ENCODE measurements around the gene DLX6. TPM values are rescaled to one million over a fixed set of nuclear protein-coding genes. Genes with fewer than 3 reads are reported as not detected.
A peak's percentile ranks its signal among the peaks of the same experiment; 100 is the strongest.

Gene DLX6
- total RNA-seq (2022) (1.1 and 1.2 TPM in 2 replicates), Bru-seq, nascent RNA (percentile 36 among the genes with signal in this experiment), BruChase-seq, experiment 1, labeled RNA remaining after a 6-hour chase (percentile 32 among the genes with signal in this experiment), BruChase-seq, experiment 2, labeled RNA remaining after a 2-hour chase (percentile 41 among the genes with signal in this experiment)
- long read RNA-seq: 0 reads

DNA sequence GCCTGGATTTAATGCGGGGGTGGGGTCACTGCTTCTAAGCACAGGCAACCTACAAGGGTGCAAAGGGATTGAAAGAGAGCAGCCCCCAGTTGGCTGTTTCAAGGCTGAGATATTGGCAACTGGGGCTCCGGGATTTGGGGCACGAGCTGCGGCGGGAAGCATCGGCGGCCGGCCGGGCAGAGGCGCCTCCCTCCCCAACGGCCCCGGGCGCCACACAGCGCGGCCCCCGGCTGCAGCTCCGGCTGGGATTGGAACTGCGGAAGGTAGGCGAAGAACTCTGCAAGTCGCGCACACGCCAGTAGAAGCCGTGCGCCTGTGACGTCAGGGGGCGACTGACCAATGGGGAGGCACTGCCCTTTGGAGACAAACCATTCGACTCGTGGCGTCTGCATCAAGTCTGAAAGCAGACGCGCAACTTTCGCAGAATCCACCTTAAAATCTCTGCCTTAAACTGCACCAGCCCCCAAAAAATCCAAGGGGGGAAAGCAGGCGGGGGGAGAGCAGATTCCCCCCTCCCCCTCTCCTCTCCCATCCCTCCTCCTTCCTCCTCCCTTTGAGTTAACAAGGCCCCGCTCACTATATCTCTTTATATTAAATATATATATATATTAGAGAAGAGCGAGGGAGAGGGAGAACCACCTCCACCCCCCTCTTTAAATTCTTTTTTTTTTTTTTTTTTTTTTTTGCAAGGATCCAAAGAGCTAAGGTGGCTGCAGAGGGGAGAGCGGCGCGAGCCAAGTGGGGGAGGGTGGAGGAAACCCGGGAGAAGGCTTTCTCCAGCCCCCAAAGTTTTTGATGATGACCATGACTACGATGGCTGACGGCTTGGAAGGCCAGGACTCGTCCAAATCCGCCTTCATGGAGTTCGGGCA is at the start of gene DLX6:
DLX6 (plus strand) TSS at position 371 of the 872 bp plus-strand sequence; CDS start at position 796, 425 bp downstream.
- intact Hi-C loops (cut with micrococcal nuclease; ENCODE audit: unreplicated experiment): no loop called here
- DNase-seq: peak; percentile 73
- CTCF ChIA-PET: interaction anchor here (0.6 kb wide), 1 partner anchor 916 kb away, joined by 3 read pairs; no protein-coding TSS in a partner anchor
- Mint-ChIP-seq H3K36me3 (ENCODE audit: insufficient read depth, unreplicated experiment) (peaks cover 9% of the 10 kb centered on the region), H3K27me3 (ENCODE audit: unreplicated experiment) (peaks cover 17% of the 10 kb centered on the region), H3K4me3 (ENCODE audit: low read depth, unreplicated experiment) (peak within 1 kb of the TSS; percentile 73), H3K9me3 (ENCODE audit: low read depth, unreplicated experiment) (no peaks in the 10 kb centered on the region), H3K4me1 (ENCODE audit: low read depth, unreplicated experiment) (no peaks in the 10 kb centered on the region), H3K27ac (ENCODE audit: unreplicated experiment) (peak within 1 kb of the TSS; percentile 15)
- no TSS peak for BruUV-seq (replicated peaks)
- TF ChIP-seq, protein P1, sequence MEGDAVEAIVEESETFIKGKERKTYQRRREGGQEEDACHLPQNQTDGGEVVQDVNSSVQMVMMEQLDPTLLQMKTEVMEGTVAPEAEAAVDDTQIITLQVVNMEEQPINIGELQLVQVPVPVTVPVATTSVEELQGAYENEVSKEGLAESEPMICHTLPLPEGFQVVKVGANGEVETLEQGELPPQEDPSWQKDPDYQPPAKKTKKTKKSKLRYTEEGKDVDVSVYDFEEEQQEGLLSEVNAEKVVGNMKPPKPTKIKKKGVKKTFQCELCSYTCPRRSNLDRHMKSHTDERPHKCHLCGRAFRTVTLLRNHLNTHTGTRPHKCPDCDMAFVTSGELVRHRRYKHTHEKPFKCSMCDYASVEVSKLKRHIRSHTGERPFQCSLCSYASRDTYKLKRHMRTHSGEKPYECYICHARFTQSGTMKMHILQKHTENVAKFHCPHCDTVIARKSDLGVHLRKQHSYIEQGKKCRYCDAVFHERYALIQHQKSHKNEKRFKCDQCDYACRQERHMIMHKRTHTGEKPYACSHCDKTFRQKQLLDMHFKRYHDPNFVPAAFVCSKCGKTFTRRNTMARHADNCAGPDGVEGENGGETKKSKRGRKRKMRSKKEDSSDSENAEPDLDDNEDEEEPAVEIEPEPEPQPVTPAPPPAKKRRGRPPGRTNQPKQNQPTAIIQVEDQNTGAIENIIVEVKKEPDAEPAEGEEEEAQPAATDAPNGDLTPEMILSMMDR (IDR thresholded peaks at IDR 0.05; ENCODE audit: unreplicated experiment): no peak

DNA sequence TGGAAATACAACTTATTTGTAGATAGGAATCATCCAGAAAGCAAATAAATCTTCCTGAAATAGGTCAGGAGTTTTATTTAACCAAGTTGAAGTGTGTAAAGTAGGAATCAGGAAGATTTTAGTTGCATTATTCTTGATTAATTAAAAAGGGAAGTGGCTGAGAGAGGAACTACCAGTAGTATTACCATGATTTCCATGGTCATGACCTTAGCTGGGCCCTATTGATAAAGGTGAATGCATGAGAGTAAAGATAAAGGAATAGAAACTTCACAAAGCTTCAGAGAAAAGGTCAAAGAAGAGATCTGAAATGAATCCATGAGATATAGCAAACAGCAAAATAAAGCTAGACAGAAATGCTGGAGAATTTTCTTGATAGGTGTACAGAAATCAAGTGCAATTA is 46.2 kb upstream of the DLX6 start:
- no peak for DNase-seq
- Mint-ChIP-seq H3K9me3 (ENCODE audit: low read depth, unreplicated experiment) (peaks cover 3% of the 10 kb centered on the region), H3K4me3 (ENCODE audit: low read depth, unreplicated experiment) (no peak overlapping the region), H3K27me3 (ENCODE audit: unreplicated experiment) (no peaks in the 10 kb centered on the region), H3K36me3 (ENCODE audit: insufficient read depth, unreplicated experiment) (no peaks in the 10 kb centered on the region), H3K27ac (ENCODE audit: unreplicated experiment) (no peak overlapping the region), H3K4me1 (ENCODE audit: low read depth, unreplicated experiment) (no peaks in the 10 kb centered on the region)
- TF ChIP-seq, protein P1 (IDR thresholded peaks at IDR 0.05; ENCODE audit: unreplicated experiment): no peak
- BruUV-seq (replicated peaks): no TSS peak
- intact Hi-C loops (cut with micrococcal nuclease; ENCODE audit: unreplicated experiment): no loop called here
- CTCF ChIA-PET: no interaction called here

DNA sequence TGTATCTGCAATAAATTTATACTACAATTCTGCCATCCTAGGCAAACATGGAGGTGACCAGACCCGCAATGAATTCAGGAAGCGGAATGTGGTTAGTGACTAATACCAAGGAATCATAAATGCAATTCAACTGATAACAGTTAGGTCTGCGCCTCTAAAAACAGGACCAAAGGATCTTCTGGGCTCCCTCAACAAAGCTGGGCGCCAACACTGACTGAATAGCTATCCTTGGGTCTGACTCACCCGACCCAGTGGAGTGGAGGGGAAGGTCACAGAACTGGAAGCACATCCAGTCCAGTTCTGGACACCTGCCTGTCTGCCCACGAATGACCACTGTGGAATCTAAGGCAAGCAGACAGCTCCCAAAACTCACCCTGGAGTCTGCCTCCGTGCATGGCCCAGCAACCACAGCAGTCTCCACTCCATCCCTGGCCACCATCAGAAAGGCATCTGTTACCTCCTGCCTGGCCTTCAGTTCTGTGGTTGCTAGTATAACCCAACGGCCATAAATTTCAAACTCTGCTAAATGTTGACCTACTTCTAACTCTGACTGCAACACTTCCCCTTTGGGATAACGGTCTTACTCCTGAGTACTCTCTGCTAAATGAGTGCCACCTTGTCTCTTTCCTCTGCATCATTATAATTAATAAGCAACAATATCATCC is 43.0 kb upstream of the DLX6 start:
- Mint-ChIP-seq H3K36me3 (ENCODE audit: insufficient read depth, unreplicated experiment) (no peaks in the 10 kb centered on the region), H3K4me1 (ENCODE audit: low read depth, unreplicated experiment) (no peaks in the 10 kb centered on the region), H3K4me3 (ENCODE audit: low read depth, unreplicated experiment) (no peak overlapping the region), H3K9me3 (ENCODE audit: low read depth, unreplicated experiment) (peaks cover 3% of the 10 kb centered on the region), H3K27ac (ENCODE audit: unreplicated experiment) (no peak overlapping the region), H3K27me3 (ENCODE audit: unreplicated experiment) (no peaks in the 10 kb centered on the region)
- no TSS peak for BruUV-seq (replicated peaks)
- TF ChIP-seq, protein P1 (IDR thresholded peaks at IDR 0.05; ENCODE audit: unreplicated experiment): no peak
- DNase-seq: no peak
- intact Hi-C loops (cut with micrococcal nuclease; ENCODE audit: unreplicated experiment): no loop called here
- CTCF ChIA-PET: no interaction called here

DNA sequence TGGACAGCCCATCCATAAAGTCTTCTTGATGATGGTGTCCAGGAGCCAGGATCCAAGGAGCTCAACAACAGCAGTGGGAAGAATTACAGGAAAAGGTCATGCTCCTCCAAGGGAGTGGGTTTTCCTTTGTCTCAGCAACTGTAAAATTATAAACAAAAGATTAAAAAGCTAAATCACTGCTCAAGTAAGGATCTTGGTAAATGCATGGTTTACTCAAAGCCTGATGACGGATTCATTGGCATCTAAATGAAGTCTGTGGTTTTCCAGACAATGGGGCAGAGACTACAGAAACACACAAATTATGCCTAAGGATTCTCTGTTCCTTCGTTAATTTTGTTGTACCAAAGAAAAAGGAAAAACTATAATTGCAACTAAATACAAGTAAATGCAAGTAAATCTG is 36.4 kb upstream of the DLX6 start:
- CTCF ChIA-PET: interaction anchor here (0.9 kb wide), 1 partner anchor 985 kb away, joined by 3 read pairs; no protein-coding TSS in a partner anchor

More for the DNA sequence above, 36.4 kb upstream of the DLX6 start:
- H3K9me3 Mint-ChIP-seq (ENCODE audit: low read depth, unreplicated experiment): no peaks in the 10 kb centered on the region
- no peaks in the 10 kb centered on the region for H3K36me3 Mint-ChIP-seq (ENCODE audit: insufficient read depth, unreplicated experiment)
- no peak for DNase-seq
- intact Hi-C loops (cut with micrococcal nuclease; ENCODE audit: unreplicated experiment): no loop called here
- peaks cover 11% of the 10 kb centered on the region for H3K27me3 Mint-ChIP-seq (ENCODE audit: unreplicated experiment)
- no peaks in the 10 kb centered on the region for H3K4me1 Mint-ChIP-seq (ENCODE audit: low read depth, unreplicated experiment)
- TF ChIP-seq, protein P1 (IDR thresholded peaks at IDR 0.05; ENCODE audit: unreplicated experiment): no peak
- no TSS peak for BruUV-seq (replicated peaks)
- no peak overlapping the region for H3K4me3 Mint-ChIP-seq (ENCODE audit: low read depth, unreplicated experiment)
- H3K27ac Mint-ChIP-seq (ENCODE audit: unreplicated experiment): no peak overlapping the region
